ENCODE results near the gene IL36B.
A peak's percentile ranks its signal among the peaks of the same experiment; 100 is the strongest.

Gene IL36B

DNA sequence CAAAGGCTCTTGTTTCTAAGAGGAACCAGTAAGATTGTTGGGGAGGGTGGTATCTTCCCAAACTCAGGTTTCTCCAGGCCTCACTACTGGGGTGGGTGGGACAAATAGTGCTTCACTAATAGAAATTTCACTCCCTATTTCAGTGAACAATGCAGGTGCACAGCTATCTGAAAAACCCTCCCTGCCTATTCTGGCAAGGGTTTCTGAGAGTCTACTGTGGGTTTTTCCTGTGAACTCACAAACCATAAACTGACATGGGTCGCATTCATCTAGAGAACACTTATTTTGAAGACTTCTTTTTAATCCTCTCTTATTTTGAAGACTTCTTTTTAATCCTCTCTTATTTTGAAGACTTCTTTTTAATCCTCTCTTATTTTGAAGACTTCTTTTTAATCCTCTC, 43.0 kb downstream of the IL36B start:
- no peak for DNase-seq (ENCODE audit: low read depth)

DNA sequence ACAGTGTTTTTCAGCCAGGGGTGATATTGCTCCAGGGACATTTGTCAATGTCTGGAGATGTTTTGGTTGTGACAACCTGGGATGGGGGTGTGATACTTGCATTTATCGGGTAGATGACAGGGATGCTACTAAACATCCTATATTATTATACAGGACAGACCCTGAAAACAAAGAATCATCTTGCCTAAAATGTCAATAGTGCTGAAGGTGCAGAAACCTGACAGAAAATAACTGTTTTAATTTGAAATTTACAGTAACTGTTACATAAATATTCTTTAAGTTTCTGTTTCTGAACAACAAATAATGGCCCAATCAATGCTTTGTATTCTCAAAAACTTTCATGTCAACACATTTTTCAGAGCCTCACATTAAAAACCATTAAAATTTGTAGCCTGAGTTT, 45.4 kb downstream of the IL36B start:
- no peak for DNase-seq (ENCODE audit: low read depth)

DNA sequence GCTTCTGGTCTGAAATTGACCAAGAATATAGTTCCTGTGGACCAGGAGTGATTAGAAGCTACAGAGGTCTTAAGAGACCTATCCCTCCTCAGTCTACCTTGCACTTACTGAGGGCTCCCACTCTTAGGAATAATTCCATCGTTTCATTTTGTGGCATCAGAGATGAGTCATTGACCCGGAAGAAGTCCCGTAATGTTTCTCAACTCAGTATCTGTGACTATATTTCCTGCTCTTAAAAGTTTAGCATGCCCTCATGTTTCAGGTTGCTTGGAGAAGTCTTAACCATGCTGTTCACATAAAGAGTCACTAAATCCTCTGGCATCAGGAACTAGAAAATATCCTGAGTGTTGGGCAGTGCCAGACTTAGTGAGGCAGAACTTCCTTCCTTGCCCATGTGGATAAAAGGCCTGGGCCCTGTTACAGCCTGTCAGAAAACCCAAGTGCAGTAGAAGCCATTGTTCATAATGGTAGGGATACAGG, 47.6 kb downstream of the IL36B start, which contains the start of gene IL36A:
Gene IL36A, plus strand, starts transcription at position 430 of the 480 bp plus-strand sequence. CDS start 413 bp downstream, outside the sequence.
- DNase-seq (ENCODE audit: low read depth) = no peak

DNA sequence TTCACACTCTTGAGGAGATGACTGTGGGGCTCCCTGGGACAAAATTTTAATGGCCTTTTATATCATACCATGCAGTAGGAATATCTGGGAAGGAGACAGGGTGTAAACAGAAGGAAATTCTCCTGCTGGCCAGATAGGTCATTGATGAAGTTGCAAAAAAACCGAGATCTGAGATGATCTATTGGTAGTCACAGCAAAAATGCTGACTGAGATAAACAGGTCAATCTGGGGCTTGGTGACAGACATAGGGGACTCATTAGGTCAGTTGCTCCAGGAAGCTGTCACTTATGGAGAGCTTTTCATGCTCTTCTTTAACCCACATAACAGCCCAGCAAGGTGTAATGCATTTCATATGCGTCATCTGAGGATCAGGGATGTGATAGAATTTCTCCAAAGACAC, 50.0 kb downstream of the IL36B start:
- no peak for DNase-seq (ENCODE audit: low read depth)

DNA sequence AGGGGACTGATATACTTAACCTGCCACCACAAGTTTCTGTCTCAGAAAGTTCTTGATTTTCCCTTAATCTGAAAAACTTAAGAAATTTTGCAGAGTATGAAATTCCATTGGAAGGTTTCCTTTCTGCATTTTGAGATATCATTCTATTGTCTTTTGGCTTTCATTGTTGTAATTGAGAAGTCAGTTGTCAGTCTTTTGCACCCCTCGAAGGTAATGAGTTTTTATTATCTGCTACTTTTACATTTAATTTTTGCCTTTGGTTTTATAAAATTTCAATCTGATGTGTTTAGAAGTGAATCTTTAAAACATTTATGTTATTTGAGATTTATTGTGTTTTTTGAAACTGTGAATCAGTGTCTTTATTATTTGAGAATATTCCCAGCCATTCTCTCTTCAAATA, 52.2 kb downstream of the IL36B start:
- no peak for DNase-seq (ENCODE audit: low read depth)

DNA sequence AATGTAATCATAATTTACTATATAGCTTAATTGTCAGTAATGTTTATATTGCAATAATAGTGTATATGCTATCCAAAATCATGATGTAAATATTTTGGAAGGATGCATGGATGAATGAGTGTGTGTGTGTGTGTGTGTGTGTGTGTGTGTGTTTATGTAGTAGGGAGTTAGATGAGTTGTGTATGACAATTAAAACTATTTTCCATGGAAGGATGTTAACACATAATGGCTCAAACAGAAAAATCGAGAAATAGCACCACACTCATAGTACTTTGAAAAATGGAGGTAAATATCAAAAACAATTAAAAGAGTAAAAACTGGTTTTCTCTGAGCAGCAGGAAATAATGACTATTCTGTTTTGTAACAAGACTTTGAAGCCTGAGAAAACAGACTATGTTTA, 55.5 kb downstream of the IL36B start:
- no peak for DNase-seq (ENCODE audit: low read depth)

DNA sequence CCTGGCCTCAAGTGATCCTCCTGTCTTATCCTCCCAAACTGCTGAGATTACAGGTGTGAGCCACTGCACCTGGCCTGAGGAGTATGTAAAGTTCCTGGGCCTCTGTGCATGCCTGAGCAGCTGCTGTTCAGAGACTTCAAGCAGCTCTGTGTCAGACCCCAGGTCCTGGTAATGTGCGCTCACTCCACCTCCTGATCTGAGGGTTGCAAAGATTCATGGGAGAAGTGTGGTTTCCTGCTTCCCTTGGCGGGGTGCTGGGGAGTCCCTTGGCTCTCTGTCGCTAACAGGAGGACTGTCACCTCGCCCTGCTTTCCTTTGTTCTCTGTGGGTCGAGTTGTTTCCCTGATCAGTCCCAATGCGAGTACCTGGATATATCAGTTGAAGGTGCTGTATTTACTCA, 56.0 kb downstream of the IL36B start:
- peak; percentile 13 for DNase-seq (ENCODE audit: low read depth)

DNA sequence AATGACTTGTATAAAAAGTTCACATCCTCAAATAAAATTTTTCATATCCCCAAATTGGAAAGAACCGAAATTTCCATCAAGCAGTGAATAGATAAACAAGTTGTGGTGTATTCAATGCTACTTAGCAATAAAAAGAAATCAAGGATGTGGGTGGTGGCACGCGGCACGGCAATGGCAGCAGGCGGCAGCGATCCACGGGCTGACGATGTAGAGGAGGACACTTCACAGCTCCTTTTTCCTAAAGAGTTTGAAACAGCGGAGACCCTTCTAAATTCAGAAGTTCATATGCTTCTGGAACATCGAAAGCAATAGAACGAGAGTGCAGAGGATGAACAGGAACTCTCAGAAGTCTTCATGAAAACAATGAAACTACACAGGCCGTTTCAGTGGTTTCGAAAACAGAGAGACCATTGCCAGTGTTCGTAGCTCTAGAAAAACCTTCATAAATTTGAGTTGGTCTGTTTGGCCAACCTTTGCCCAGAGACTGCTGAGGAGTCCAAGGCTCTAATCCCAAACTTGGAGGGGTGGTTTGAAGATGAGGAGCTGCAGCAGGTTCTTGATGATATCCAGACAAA, 57.2 kb downstream of the IL36B start:
- no peak for DNase-seq (ENCODE audit: low read depth)

DNA sequence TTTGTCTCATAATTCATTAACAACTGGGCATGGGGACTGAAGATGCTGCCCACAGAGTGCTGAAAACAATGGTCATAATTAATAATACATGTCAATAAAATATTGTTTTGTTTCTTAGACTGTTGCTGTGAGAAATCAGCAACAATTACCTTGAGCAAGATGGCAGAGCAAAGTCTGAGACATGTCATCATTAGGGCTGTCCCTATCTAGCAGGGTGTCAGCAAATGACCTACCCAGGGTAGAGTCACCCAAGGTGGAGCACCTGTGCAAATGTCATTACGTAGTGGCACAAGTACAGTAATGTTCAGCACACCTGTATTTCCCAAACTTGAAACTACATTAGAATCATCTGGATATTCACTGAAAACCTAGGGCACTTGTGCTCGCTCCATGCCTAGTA, 58.0 kb downstream of the IL36B start:
- no peak for DNase-seq (ENCODE audit: low read depth)

DNA sequence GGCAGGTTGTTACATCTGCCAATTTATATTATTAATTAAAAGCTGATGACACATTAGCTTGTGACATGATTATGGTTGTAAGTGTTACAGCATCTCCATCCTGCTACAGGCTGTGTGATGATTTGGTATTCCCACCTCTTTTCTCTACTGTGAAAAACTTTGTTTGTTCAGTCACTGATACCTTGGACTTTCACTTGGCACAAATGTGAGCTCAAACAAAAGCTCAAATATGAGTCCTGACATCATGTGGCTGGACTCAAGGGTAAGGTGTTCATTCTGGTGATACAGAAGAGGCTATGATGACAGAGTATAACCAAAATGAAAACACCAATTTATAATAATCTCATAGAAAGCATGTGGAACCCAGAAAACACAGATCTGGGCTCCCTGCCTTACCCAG, 58.8 kb downstream of the IL36B start:
- no peak for DNase-seq (ENCODE audit: low read depth)

DNA sequence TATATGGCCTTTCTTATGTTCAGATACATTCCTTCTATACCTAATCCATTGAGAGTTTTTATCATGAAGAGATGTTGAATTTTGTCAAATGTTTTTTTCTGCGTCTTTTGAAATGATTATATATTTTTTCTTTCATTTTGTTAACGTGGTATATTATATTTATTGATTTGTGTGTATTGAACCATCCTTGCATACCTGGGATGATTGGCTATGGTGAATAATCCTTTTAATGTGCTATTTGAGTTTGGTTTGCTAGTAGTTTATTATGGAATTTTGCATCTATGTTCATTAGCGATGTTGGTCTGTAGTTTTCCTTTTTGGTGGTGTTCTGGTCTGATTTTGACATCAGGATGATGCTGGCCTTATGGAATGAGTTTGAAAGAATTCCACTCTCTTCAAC, 63.1 kb downstream of the IL36B start:
- no peak for DNase-seq (ENCODE audit: low read depth)

DNA sequence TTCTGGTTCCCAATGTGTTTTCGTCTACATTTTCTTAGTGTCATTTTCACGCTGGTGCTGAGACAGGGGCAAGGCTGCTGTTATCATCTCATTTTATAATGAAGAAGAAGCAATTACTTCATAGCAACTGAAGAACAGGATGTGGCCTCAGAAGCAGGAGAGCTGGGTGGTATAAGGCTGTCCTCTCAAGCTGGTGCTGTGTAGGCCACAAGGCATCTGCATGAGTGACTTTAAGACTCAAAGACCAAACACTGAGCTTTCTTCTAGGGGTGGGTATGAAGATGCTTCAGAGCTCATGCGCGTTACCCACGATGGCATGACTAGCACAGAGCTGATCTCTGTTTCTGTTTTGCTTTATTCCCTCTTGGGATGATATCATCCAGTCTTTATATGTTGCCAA, 67.6 kb downstream of the IL36B start:
- DNase-seq (ENCODE audit: low read depth) = no peak

DNA sequence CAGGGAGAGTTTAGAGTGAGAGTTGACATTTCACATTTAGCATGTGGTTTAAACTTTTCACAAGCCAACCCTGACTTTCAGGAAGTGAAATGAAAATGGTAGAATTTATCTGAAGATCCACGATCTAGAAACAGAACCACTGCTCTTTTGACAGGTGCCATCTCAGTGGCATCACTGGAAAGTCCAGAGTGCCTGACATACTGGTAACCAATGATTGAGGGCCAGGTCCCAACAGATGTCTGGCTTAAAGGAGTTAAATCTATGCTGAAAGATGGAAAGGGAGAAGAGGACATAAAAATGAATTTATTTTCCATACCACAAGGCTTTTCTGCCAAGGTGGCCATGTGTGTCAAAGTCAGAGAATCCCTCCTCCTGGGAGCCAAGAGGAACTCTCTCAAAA, 72.1 kb downstream of the IL36B start:
- DNase-seq (ENCODE audit: low read depth) = no peak

DNA sequence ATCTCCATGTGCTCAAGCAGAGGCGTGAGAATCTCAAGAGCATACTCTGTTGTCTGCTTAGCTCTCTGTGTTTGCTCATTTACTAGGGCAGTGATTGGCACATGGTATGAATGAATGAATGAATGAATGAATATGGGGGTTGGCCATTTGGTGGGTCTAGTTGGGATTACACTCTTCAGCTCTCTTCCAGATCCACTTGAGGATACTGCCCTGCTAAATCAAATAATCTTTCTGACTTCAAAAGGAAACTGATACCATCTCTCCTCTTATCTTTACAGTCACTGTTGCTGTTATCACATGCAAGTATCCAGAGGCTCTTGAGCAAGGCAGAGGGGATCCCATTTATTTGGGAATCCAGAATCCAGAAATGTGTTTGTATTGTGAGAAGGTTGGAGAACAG, 72.9 kb downstream of the IL36B start:
- no peak for DNase-seq (ENCODE audit: low read depth)

DNA sequence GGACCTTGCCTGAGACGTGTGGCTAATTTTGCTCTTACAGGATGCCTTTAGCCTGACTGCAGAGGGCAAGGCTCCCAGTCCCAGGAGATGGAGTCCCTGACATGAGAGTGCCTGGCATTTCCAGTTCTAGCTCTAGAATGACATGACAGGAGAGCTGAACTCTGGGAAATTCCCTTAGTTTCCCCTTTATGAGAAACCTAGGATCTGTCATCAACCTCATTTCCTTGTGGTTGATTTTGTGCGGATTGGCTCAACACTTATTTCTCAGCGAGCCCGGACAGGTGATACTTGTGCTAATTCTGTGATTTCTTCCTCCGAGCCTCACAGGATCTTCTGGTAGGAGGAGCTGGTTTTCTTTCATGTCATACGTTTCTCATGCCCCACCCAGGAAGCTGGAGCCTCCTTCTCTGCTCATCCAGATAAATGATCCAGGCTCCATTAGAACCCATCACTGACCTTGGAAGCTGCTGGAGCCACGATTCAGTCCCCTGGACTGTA, 75.1 kb downstream of the IL36B start, which contains the start of gene IL36G:
Gene IL36G, plus strand, starts transcription at position 448 of the 498 bp plus-strand sequence. CDS start 633 bp downstream, outside the sequence.
- no peak for DNase-seq (ENCODE audit: low read depth)
